OCI-LY7 (cell line): ENCODE measurements around the gene ZNF207. TPM values are rescaled to one million over a fixed set of nuclear protein-coding genes. Genes with fewer than 3 reads are reported as not detected.

ENCODE experiments used
- BruUV-seq: library from RNA; stranded (reverse); fragments of 400-500 nt; replicated peaks from 2 replicates; lab custom pipeline; 2021; lab: Mats Ljungman, UMichigan
- CTCF ChIA-PET: fragments of 300-600 bp; sonication (Branson Sonifier 250); formaldehyde crosslinking; loops from one replicate; lab custom pipeline; 2022; ENCODE audit warnings: antibody characterized with exemption; ENCODE audit not compliant: unreplicated experiment; lab: Charles Lee
- POLR2A ChIA-PET: fragments of 300-600 bp; sonication (Branson Sonifier 250); formaldehyde crosslinking; loops from one replicate; lab custom pipeline; 2022; ENCODE audit warnings: antibody characterized with exemption; lab: Charles Lee
- DNase-seq: peaks from one replicate; pipeline ENCODE4 v3.0.0-alpha.2; 2015; ENCODE audit warnings: low spot score
- H2AFZ ChIP-seq: fragments of 200-600 bp; sonication (generic), shearing (Covaris generic); 2 replicates; pipeline ENCODE4 v1.6.1; 2014; ENCODE audit warnings: mild to moderate bottlenecking, antibody characterized with exemption, low read length, moderate library complexity
- H3K27ac ChIP-seq: fragments of 200-600 bp; sonication (generic); 2 replicates; pipeline ENCODE4 v1.5.1; 2014; ENCODE audit warnings: mixed run types, low read depth, mild to moderate bottlenecking, moderate library complexity, low read length, inconsistent platforms; ENCODE audit not compliant: poor library complexity, severe bottlenecking
- H3K36me3 ChIP-seq: fragments of 200-600 bp; sonication (generic); 2 replicates; pipeline ENCODE4 v1.6.1; 2014; ENCODE audit warnings: mild to moderate bottlenecking, antibody characterized with exemption, low read length, moderate library complexity, mixed read lengths; ENCODE audit not compliant: insufficient read depth
- H3K4me1 ChIP-seq: fragments of 200-600 bp; sonication (generic); 2 replicates; pipeline ENCODE4 v1.5.1; 2014; ENCODE audit warnings: mild to moderate bottlenecking, low read length; ENCODE audit not compliant: insufficient read depth, poor library complexity, severe bottlenecking
- H3K4me2 ChIP-seq: fragments of 200-600 bp; sonication (generic); 2 replicates; pipeline ENCODE4 v1.6.1; 2014; ENCODE audit warnings: mild to moderate bottlenecking, low read length
- H3K4me3 ChIP-seq: fragments of 200-600 bp; sonication (generic); 2 replicates; pipeline ENCODE4 v1.5.1; 2014; ENCODE audit warnings: mild to moderate bottlenecking, low read depth, low read length; ENCODE audit not compliant: poor library complexity, severe bottlenecking
- H3K79me2 ChIP-seq: fragments of 200-600 bp; sonication (generic); 2 replicates; pipeline ENCODE4 v1.6.1; 2016; ENCODE audit warnings: low read depth, mild to moderate bottlenecking, low read length, moderate library complexity, mixed read lengths; ENCODE audit not compliant: insufficient read depth
- H3K9me2 ChIP-seq: fragments of 200-600 bp; sonication (generic); 2 replicates; pipeline ENCODE4 v1.6.1; 2016; ENCODE audit warnings: mild to moderate bottlenecking, low read length, mixed read lengths; ENCODE audit not compliant: insufficient read depth
- H3K9me3 ChIP-seq: fragments of 200-600 bp; sonication (generic); 2 replicates; pipeline ENCODE4 v1.6.1; 2014; ENCODE audit warnings: mild to moderate bottlenecking, mixed run types, low read length, mixed read lengths
- H4K20me1 ChIP-seq: fragments of 200-600 bp; sonication (generic); 2 replicates; pipeline ENCODE4 v1.6.1; 2014; ENCODE audit warnings: mild to moderate bottlenecking, antibody characterized with exemption, low read length, moderate library complexity, mixed read lengths; ENCODE audit not compliant: insufficient read depth
- CTCF ChIP-seq: fragments of 200-600 bp; sonication (generic); conservative IDR thresholded peaks from 2 replicates; pipeline ENCODE4 v1.5.1; 2014; ENCODE audit warnings: mild to moderate bottlenecking, antibody characterized with exemption, low read length, moderate library complexity, mixed read lengths
- EZH2phosphoT487 ChIP-seq: fragments of 200-600 bp; sonication (generic); IDR thresholded peaks from 2 replicates; pipeline ENCODE4 v1.6.1; 2018; ENCODE audit warnings: low read depth, borderline replicate concordance, mild to moderate bottlenecking, mixed run types, antibody characterized with exemption, low read length, moderate library complexity, mixed read lengths
- intact Hi-C: fragments of 100-400 bp; cut with micrococcal nuclease; formaldehyde crosslinking; loops from one replicate; pipeline ENCODE4 v1.10.0; 2022; ENCODE audit not compliant: unreplicated experiment
- total RNA-seq, 2 experiments: library from RNA; depleted of rRNA in 1 of 2; stranded (reverse); fragments of >200 nt in 1 of 2; shearing (Covaris generic) in 1 of 2; gene quantifications; 2 replicates each; pipeline ENCODE4 v1.2.3, GENCODE V29; 2014 to 2022

Gene ZNF207
- total RNA-seq, 2 experiments from 2014 or later: 157 to 284 TPM

GRCh38 chr17:32327911-32328310, 22.0 kb upstream of the ZNF207 start:
- Histone ChIP-seq H3K9me3 (no peaks in the 10 kb centered on the region), H3K4me3 (no peak overlapping the region), H4K20me1 (no peaks in the 10 kb centered on the region), H2AFZ (no peak overlapping the region), H3K36me3 (peaks cover 15% of the 10 kb centered on the region), H3K4me1 (peaks cover 26% of the 10 kb centered on the region), H3K4me2 (no peak overlapping the region), H3K79me2 (no peaks in the 10 kb centered on the region), H3K27ac (no peak overlapping the region), H3K9me2 (no peaks in the 10 kb centered on the region)
- TF ChIP-seq CTCF (no peak), EZH2phosphoT487 (no peak)
- intact Hi-C loops: no loop called here
- CTCF ChIA-PET: no interaction called here
- no TSS peak for BruUV-seq
- POLR2A ChIA-PET: interaction anchor here (0.6 to 1.4 kb wide), 3 partner anchors 17 to 67 kb away, joined by 3 to 6 read pairs (median 4); no protein-coding TSS in a partner anchor
- no peak for DNase-seq

GRCh38 chr17:32330147-32330546, 19.8 kb upstream of the ZNF207 start:
- no peaks in the 10 kb centered on the region for H3K9me2 ChIP-seq
- intact Hi-C loops: no loop called here
- H3K4me2 ChIP-seq: no peak overlapping the region
- no peak overlapping the region for H3K4me3 ChIP-seq
- no peaks in the 10 kb centered on the region for H4K20me1 ChIP-seq
- no peaks in the 10 kb centered on the region for H3K9me3 ChIP-seq
- no peak overlapping the region for H2AFZ ChIP-seq
- DNase-seq: no peak
- no TSS peak for BruUV-seq
- no peak for TF ChIP-seq EZH2phosphoT487
- TF ChIP-seq CTCF: no peak
- ChIA-PET POLR2A (interaction anchor here (0.7 kb wide), 1 partner anchor 255 kb away, joined by 3 read pairs; no protein-coding TSS in a partner anchor), CTCF (no interaction called here)
- H3K4me1 ChIP-seq: peaks cover 18% of the 10 kb centered on the region
- no peaks in the 10 kb centered on the region for H3K79me2 ChIP-seq
- peaks cover 37% of the 10 kb centered on the region for H3K36me3 ChIP-seq
- no peak overlapping the region for H3K27ac ChIP-seq

- TF ChIP-seq EZH2phosphoT487 (no peak), CTCF (no peak)
- Histone ChIP-seq H3K4me2 (no peak overlapping the region), H4K20me1 (no peaks in the 10 kb centered on the region), H3K27ac (no peak overlapping the region), H3K9me3 (no peaks in the 10 kb centered on the region), H3K79me2 (no peaks in the 10 kb centered on the region), H3K36me3 (peaks cover 50% of the 10 kb centered on the region), H3K9me2 (no peaks in the 10 kb centered on the region), H2AFZ (no peak overlapping the region), H3K4me1 (peaks cover 18% of the 10 kb centered on the region), H3K4me3 (no peak overlapping the region)
- ChIA-PET POLR2A (interaction anchor here (0.6 to 1.3 kb wide), 2 partner anchors 8 to 87 kb away, joined by 3 read pairs; no protein-coding TSS in a partner anchor), CTCF (no interaction called here)
- DNase-seq: no peak
- BruUV-seq: no TSS peak
- intact Hi-C loops: no loop called here
Observed at GRCh38 chr17:32331243-32332040, 18.5 kb upstream of the ZNF207 start.
